NCI-H2171 treated with DMSO at 0.1 percent for 48 hours (cell line): ENCODE results near the gene SMIM35.
A peak's percentile ranks its signal among the peaks of the same experiment; 100 is the strongest.

ENCODE experiments used
- DNase-seq: peaks from one replicate; lab custom pipeline; 2025; lab: John Stamatoyannopoulos, UW

Gene SMIM35

GRCh38 chr11:118109231-118109630 lies 22.5 kb upstream of the SMIM35 start:
- no peak for DNase-seq

- DNase-seq = no peak
Measured at GRCh38 chr11:118108513-118108912, 21.8 kb upstream of the SMIM35 start.

- DNase-seq = no peak
Measured at GRCh38 chr11:118106789-118107335, 20.1 kb upstream of the SMIM35 start.

- no peak for DNase-seq
Measured at GRCh38 chr11:118105657-118106305, 19.0 kb upstream of the SMIM35 start.

- DNase-seq = no peak
Measured at GRCh38 chr11:118104491-118104890, 17.7 kb upstream of the SMIM35 start.

GRCh38 chr11:118102721-118103261 lies 16.0 kb upstream of the SMIM35 start:
- no peak for DNase-seq

- no peak for DNase-seq
Measured at GRCh38 chr11:118100691-118101232, 14.0 kb upstream of the SMIM35 start.

GRCh38 chr11:118099838-118100556 lies 13.2 kb upstream of the SMIM35 start:
- DNase-seq = no peak

GRCh38 chr11:118098996-118099837 lies 12.5 kb upstream of the SMIM35 start:
- peak; percentile 95 for DNase-seq

- no peak for DNase-seq
Measured at GRCh38 chr11:118095967-118096367, 9.2 kb upstream of the SMIM35 start.

GRCh38 chr11:118095493-118095892 lies 8.7 kb upstream of the SMIM35 start:
- no peak for DNase-seq

- DNase-seq = no peak
Measured at GRCh38 chr11:118092907-118093571, 6.3 kb upstream of the SMIM35 start.

- DNase-seq = no peak
Measured at GRCh38 chr11:118091690-118092089, 4.9 kb upstream of the SMIM35 start.

- no peak for DNase-seq
Measured at GRCh38 chr11:118090545-118091162, 3.9 kb upstream of the SMIM35 start.

GRCh38 chr11:118088531-118088930 lies 1.8 kb upstream of the SMIM35 start:
- DNase-seq = no peak

GRCh38 chr11:118087931-118088330 lies 1.2 kb upstream of the SMIM35 start:
- no peak for DNase-seq

GRCh38 chr11:118084656-118085055 lies 2.1 kb downstream of the SMIM35 start:
- no peak for DNase-seq

- no peak for DNase-seq
Measured at GRCh38 chr11:118084247-118084646, 2.5 kb downstream of the SMIM35 start.

GRCh38 chr11:118082880-118083552 lies 3.7 kb downstream of the SMIM35 start:
- no peak for DNase-seq

- peak; percentile 9 for DNase-seq
Measured at GRCh38 chr11:118081241-118081958, 5.4 kb downstream of the SMIM35 start.
